HL-60 (cell line): ENCODE data around the gene SOCS4.
"Not testable (repeated sequence)": the region's sequence is repeated elsewhere in the genome, so short reads cannot be mapped to it uniquely, and the experiment has no call there.

Source experiments
- DNase-seq, 2 experiments: peaks; one replicate each; pipeline ENCODE4 v3.0.0-alpha.2; 2010 to 2020; ENCODE audit warnings: low read depth in 1 of 2, low spot score in 1 of 2
- H3K27ac ChIP-seq: fragments of 250-450 bp; sonication (Bioruptor Pico); replicated peaks from 2 replicates; pipeline ENCODE4 v1.5.1; 2020; ENCODE audit warnings: mild to moderate bottlenecking, moderate library complexity
- H3K27me3 ChIP-seq: fragments of 250-450 bp; sonication (Bioruptor Pico); 2 replicates; pipeline ENCODE4 v1.5.1; 2021; ENCODE audit warnings: mild to moderate bottlenecking, moderate library complexity; ENCODE audit not compliant: insufficient read depth, poor library complexity, severe bottlenecking
- H3K4me3 ChIP-seq: replicated peaks from 2 replicates; pipeline ENCODE4 v1.5.1; 2011; ENCODE audit warnings: mild to moderate bottlenecking, control low read depth, low read length; ENCODE audit not compliant: insufficient read depth
- GABPA ChIP-seq: IDR thresholded peaks from 2 replicates; pipeline ENCODE4 v1.6.1; 2012; ENCODE audit warnings: low read depth
- POLR2AphosphoS5 ChIP-seq: IDR thresholded peaks from 2 replicates; pipeline ENCODE4 v1.6.1; 2012; ENCODE audit warnings: low read depth
- SPI1 ChIP-seq: IDR thresholded peaks from 2 replicates; pipeline ENCODE4 v1.6.1; 2012; ENCODE audit warnings: low read depth, mild to moderate bottlenecking, borderline replicate concordance
- TF ChIP-seq, protein P1 (sequence below): IDR thresholded peaks from one replicate; pipeline ENCODE4 v1.5.1; 2011; ENCODE audit warnings: low read length, control low read depth, inconsistent platforms; ENCODE audit not compliant: insufficient read depth
- TF ChIP-seq, protein P2 (sequence below): IDR thresholded peaks from 2 replicates; pipeline ENCODE4 v1.6.1; 2012; ENCODE audit warnings: low read depth; ENCODE audit not compliant: insufficient replicate concordance

Gene SOCS4

DNA sequence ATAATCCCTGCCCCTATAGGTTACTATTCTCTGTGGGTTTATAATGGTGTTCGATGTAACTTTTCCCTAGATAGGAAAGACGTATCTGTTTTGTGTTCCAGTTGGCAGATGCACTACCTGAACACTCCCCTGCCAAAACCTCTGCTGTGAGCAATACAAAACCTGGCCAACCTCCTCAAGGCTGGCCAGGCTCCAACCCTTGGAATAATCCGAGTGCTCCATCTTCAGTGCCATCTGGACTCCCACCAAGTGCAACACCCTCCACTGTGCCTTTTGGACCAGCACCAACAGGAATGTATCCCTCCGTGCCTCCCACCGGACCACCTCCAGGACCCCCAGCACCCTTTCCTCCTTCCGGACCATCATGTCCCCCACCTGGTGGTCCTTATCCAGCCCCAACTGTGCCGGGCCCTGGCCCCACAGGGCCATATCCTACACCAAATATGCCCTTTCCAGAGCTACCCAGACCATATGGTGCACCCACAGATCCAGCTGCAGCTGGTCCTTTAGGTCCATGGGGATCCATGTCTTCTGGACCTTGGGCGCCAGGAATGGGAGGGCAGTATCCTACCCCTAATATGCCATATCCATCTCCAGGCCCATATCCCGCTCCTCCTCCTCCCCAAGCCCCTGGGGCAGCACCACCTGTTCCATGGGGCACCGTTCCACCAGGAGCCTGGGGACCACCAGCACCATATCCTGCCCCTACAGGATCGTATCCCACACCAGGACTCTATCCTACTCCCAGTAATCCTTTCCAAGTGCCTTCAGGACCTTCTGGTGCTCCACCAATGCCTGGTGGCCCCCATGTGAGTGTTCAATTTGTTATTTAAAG, 35.7 kb downstream of the SOCS4 start:
- H3K27ac ChIP-seq, result no peak overlapping the region
- no peak overlapping the region for H3K4me3 ChIP-seq
- no peaks in the 10 kb centered on the region for H3K27me3 ChIP-seq
- TF ChIP-seq SPI1, result no peak
- no peak for TF ChIP-seq POLR2AphosphoS5
- TF ChIP-seq GABPA, result no peak
- TF ChIP-seq, protein P1, sequence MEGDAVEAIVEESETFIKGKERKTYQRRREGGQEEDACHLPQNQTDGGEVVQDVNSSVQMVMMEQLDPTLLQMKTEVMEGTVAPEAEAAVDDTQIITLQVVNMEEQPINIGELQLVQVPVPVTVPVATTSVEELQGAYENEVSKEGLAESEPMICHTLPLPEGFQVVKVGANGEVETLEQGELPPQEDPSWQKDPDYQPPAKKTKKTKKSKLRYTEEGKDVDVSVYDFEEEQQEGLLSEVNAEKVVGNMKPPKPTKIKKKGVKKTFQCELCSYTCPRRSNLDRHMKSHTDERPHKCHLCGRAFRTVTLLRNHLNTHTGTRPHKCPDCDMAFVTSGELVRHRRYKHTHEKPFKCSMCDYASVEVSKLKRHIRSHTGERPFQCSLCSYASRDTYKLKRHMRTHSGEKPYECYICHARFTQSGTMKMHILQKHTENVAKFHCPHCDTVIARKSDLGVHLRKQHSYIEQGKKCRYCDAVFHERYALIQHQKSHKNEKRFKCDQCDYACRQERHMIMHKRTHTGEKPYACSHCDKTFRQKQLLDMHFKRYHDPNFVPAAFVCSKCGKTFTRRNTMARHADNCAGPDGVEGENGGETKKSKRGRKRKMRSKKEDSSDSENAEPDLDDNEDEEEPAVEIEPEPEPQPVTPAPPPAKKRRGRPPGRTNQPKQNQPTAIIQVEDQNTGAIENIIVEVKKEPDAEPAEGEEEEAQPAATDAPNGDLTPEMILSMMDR, result no peak
- TF ChIP-seq, protein P2, sequence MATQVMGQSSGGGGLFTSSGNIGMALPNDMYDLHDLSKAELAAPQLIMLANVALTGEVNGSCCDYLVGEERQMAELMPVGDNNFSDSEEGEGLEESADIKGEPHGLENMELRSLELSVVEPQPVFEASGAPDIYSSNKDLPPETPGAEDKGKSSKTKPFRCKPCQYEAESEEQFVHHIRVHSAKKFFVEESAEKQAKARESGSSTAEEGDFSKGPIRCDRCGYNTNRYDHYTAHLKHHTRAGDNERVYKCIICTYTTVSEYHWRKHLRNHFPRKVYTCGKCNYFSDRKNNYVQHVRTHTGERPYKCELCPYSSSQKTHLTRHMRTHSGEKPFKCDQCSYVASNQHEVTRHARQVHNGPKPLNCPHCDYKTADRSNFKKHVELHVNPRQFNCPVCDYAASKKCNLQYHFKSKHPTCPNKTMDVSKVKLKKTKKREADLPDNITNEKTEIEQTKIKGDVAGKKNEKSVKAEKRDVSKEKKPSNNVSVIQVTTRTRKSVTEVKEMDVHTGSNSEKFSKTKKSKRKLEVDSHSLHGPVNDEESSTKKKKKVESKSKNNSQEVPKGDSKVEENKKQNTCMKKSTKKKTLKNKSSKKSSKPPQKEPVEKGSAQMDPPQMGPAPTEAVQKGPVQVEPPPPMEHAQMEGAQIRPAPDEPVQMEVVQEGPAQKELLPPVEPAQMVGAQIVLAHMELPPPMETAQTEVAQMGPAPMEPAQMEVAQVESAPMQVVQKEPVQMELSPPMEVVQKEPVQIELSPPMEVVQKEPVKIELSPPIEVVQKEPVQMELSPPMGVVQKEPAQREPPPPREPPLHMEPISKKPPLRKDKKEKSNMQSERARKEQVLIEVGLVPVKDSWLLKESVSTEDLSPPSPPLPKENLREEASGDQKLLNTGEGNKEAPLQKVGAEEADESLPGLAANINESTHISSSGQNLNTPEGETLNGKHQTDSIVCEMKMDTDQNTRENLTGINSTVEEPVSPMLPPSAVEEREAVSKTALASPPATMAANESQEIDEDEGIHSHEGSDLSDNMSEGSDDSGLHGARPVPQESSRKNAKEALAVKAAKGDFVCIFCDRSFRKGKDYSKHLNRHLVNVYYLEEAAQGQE, result no peak
- no peak for DNase-seq

DNA sequence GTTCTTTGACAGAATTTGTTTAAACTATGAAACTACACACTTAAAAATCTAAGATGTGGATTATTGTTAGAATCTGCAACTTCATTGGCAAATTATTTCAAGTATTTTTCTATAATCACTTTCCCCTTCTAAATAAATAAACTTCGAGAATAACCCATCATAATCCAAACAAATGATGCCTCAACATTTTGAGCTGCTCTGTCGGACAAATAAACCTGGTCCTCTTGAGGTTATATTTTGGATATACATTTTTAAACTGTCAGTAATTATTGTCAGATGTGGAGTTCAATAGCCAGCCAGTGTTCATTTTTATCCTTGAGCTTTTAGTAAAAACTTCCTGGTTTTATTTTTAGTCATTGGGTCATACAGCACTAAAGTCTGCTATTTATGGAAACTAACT, 37.9 kb downstream of the SOCS4 start:
- not testable (repeated sequence) for H3K4me3 ChIP-seq, H3K27ac ChIP-seq, H3K27me3 ChIP-seq, DNase-seq

DNA sequence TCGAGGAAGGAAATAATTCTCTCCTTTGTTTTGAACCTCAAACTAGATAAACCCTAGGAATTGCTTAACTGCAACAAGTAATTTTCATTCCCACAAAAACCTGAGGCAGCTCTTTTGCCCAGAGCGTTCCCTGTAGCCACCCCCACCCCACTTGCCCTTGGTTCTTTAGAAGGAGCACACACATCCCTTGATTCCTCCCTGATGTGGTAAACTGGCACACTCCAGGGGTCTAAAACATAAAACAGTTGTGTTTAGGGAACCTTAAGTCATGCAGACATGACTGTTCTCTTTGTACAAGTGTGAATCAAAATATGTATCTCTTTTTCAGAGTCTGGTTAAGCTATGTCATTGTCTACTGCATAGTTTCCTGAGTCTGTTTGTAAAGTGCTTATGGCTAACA, 38.4 kb downstream of the SOCS4 start:
- no peak for DNase-seq
- no peaks in the 10 kb centered on the region for H3K27me3 ChIP-seq
- no peak overlapping the region for H3K27ac ChIP-seq
- no peak for TF ChIP-seq GABPA
- TF ChIP-seq POLR2AphosphoS5, result no peak
- TF ChIP-seq SPI1, result no peak
- TF ChIP-seq, protein P1, result no peak
- TF ChIP-seq, protein P2, result no peak
- H3K4me3 ChIP-seq, result no peak overlapping the region

DNA sequence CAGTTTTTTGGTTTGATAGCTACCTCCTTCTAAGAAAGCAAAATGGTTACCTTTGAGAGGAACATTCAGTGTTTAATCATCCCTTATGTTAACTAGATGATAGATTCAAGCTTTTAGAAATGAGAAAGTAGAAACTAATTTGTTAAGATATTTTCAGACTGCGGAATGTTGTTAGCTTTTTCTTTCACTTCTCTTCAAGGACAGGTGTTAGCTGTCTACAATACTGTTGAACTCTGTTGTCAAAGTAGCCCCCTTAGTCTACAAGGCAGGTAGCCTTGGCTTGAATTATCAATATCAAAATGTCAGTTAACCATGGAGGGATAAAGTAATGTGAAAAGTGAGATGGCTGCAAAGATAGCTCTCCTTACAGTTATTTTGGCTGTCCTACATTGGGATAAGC, 39.2 kb downstream of the SOCS4 start:
- Histone ChIP-seq H3K4me3 (no peak overlapping the region), H3K27me3 (no peaks in the 10 kb centered on the region), H3K27ac (no peak overlapping the region)
- DNase-seq, result no peak
- TF ChIP-seq, protein P1, result no peak
- TF ChIP-seq GABPA, result no peak
- TF ChIP-seq, protein P2, result no peak
- TF ChIP-seq POLR2AphosphoS5, result no peak
